Stomach (tissue), 4 donors: ENCODE results near the gene XCR1.

Experiments used
- CTCF ChIP-seq, 7 experiments: fragments of 450-650 bp in 4 of 7; fragments of 200-600 bp in 3 of 7; sonication (generic) in 3 of 7; IDR thresholded peaks; one replicate each; pipeline ENCODE4 v1.5.1; 2016 to 2019; ENCODE audit warnings: antibody characterized with exemption in 7 of 7, control low read depth in 2 of 7, mild to moderate bottlenecking in 1 of 7
- EP300 ChIP-seq: sonication (generic); formaldehyde crosslinking; IDR thresholded peaks from one replicate; pipeline ENCODE4 v1.6.1; 2017; ENCODE audit warnings: antibody characterized with exemption
- POLR2AphosphoS5 ChIP-seq, 3 donors: sonication (generic); formaldehyde crosslinking; IDR thresholded peaks; one replicate each; pipeline ENCODE4 v1.6.1; 2016; ENCODE audit warnings: antibody characterized with exemption in 3 of 3

- TF ChIP-seq POLR2AphosphoS5 (IDR thresholded peaks at IDR 0.05) = no peak
- TF ChIP-seq CTCF (IDR thresholded peaks at IDR 0.05) = no peak
- TF ChIP-seq EP300 = no peak
These were observed 51.6 kb downstream of the XCR1 start for GRCh38 chr3:45975686-45976085.
